Measurements from ENCODE around the gene CACNG4.
"Not testable (repeated sequence)": the region's sequence is repeated elsewhere in the genome, so short reads cannot be mapped to it uniquely, and the experiment has no call there.

CACNG4 gene

GRCh38 chr17:66964930-66965800, 658 bp downstream of the CACNG4 start:
- no peak for DNase-seq (ENCODE audit: low read depth in 2 of 2)

- DNase-seq (ENCODE audit: low read depth in 2 of 2) = no peak
Measured at GRCh38 chr17:66965801-66966262, 1.3 kb downstream of the CACNG4 start.

- DNase-seq (ENCODE audit: low read depth in 2 of 2) = no peak
Measured at GRCh38 chr17:66966298-66966697, 1.8 kb downstream of the CACNG4 start.

- no peak for DNase-seq (ENCODE audit: low read depth in 2 of 2)
Measured at GRCh38 chr17:66966704-66967418, 2.4 kb downstream of the CACNG4 start.

GRCh38 chr17:66967837-66968543, 3.5 kb downstream of the CACNG4 start:
- DNase-seq (ENCODE audit: low read depth in 2 of 2) = no peak

- DNase-seq (ENCODE audit: low read depth in 2 of 2) = no peak
Measured at GRCh38 chr17:66968916-66969315, 4.4 kb downstream of the CACNG4 start.

- DNase-seq (ENCODE audit: low read depth in 2 of 2) = no peak
Measured at GRCh38 chr17:66970140-66970539, 5.6 kb downstream of the CACNG4 start.

GRCh38 chr17:66970797-66971196, 6.3 kb downstream of the CACNG4 start:
- DNase-seq (ENCODE audit: low read depth in 2 of 2) = no peak

GRCh38 chr17:66971264-66971663, 6.8 kb downstream of the CACNG4 start:
- no peak for DNase-seq (ENCODE audit: low read depth in 2 of 2)

- DNase-seq (ENCODE audit: low read depth in 2 of 2) = no peak
Measured at GRCh38 chr17:66971730-66972441, 7.4 kb downstream of the CACNG4 start.

GRCh38 chr17:66972442-66972830, 7.9 kb downstream of the CACNG4 start:
- DNase-seq (ENCODE audit: low read depth in 2 of 2) = not testable (repeated sequence)

GRCh38 chr17:66975188-66975587, 10.7 kb downstream of the CACNG4 start:
- no peak for DNase-seq (ENCODE audit: low read depth in 2 of 2)

- no peak for DNase-seq (ENCODE audit: low read depth in 2 of 2)
Measured at GRCh38 chr17:66975614-66976378, 11.3 kb downstream of the CACNG4 start.

- DNase-seq (ENCODE audit: low read depth in 2 of 2) = no peak
Measured at GRCh38 chr17:66976379-66976663, 11.8 kb downstream of the CACNG4 start.

- no peak for DNase-seq (ENCODE audit: low read depth in 2 of 2)
Measured at GRCh38 chr17:66976781-66977201, 12.3 kb downstream of the CACNG4 start.

- DNase-seq (ENCODE audit: low read depth in 2 of 2) = no peak
Measured at GRCh38 chr17:66978514-66979061, 14.1 kb downstream of the CACNG4 start.

GRCh38 chr17:66980896-66981295, 16.4 kb downstream of the CACNG4 start:
- DNase-seq (ENCODE audit: low read depth in 2 of 2) = no peak

- DNase-seq (ENCODE audit: low read depth in 2 of 2) = no peak
Measured at GRCh38 chr17:66981983-66982508, 17.5 kb downstream of the CACNG4 start.

GRCh38 chr17:66983414-66984021, 19.0 kb downstream of the CACNG4 start:
- no peak for DNase-seq (ENCODE audit: low read depth in 2 of 2)

- DNase-seq (ENCODE audit: low read depth in 2 of 2) = no peak
Measured at GRCh38 chr17:66984730-66985129, 20.2 kb downstream of the CACNG4 start.
